Stimulated activated CD4-positive, alpha-beta T cell treated with anti-CD3 and anti-CD28 coated beads, Interleukin-15, amount 100 ng/mL, for 1 hour (primary cell): ENCODE measurements around the gene TUBA1C.

ENCODE experiments used
- DNase-seq, 2 donors: peaks; one replicate each; pipeline ENCODE4 v3.0.0-alpha.2; 2020; ENCODE audit warnings: low read depth in 1 of 2, low spot score in 1 of 2

TUBA1C gene

GRCh38 chr12:49264873-49265792, at the start of gene TUBA1C:
TUBA1C (plus strand) TSS chr12:49265082; CDS start chr12:49265182, 100 bp downstream.
- peak; percentile 76 to 87 for DNase-seq

DNA sequence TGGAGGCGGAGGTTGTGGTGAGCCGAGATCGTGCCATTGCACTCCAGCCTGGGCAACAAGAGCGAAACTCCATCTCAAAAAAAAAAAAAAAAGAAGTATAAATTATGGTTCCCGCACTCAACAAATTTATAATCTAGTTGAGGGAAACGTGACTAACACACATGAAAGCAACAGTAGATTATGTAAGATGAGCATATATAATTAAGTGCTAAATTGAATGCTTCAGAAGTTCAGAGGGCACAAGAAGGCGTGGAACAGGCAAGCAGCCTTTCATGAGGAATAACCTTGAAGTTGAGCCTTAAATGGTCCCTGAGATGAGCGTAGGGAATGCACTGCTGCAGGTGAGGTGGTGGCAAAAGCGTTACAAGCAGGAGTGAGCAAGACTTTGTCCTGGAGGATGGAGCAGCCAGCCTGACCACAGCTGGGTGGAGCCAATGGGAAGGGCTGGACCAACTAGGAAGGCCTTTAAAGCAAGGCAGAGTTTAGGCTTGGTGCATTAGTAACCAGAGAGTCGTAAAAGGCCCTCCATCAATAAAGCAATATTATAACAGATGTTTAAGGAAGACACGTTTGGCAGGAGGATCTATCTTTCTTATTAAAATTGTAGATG, 45.4 kb upstream of the TUBA1C start:
- no peak for DNase-seq

DNA sequence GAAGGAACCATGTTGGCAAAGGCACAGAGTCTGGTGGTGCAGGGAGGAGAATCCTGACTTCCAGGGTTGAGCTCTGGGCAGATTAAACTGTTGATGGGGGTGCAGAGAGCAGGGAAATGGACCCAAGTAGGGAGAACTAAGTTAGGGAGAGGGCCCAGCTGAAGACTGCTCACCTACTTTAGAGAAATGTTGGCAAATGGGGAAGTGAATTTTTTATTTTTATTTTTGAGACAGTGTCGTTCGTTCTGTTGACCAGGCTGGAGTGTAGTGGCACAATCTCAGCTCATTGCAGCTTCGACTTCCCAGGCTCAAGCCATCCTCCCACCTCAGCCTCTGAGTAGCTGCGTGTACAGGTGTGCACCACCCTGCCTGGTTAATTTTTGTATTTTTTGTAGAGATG, 43.9 kb upstream of the TUBA1C start:
- DNase-seq: no peak

DNA sequence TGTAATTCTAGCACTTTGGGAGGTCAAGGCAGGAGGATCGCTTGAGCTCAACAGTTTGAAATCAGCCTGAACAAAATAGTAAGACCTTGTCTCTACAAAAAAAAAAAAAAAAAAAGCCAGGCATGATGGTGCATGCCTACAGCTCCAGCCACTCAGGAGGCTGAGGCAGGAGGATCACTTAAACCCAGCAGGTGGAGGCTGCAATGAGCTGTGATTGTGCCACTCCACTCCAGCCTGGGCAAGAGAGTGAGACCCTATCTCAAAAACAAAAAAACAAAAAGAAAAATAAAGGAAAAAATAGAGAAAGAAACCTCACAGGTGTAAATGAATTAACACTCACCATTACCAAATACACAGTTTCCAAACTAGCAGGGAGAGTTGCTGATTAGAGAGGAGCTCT, 41.8 kb upstream of the TUBA1C start:
- DNase-seq: no peak

- no peak for DNase-seq
These were observed 41.1 kb upstream of the TUBA1C start for GRCh38 chr12:49223590-49224369.

- DNase-seq: no peak
These were observed 39.2 kb upstream of the TUBA1C start for GRCh38 chr12:49225576-49226166.

- no peak for DNase-seq
These were observed 37.2 kb upstream of the TUBA1C start for GRCh38 chr12:49227713-49228112.

- DNase-seq: no peak
These were observed 36.2 kb upstream of the TUBA1C start for GRCh38 chr12:49228653-49229052.

DNA sequence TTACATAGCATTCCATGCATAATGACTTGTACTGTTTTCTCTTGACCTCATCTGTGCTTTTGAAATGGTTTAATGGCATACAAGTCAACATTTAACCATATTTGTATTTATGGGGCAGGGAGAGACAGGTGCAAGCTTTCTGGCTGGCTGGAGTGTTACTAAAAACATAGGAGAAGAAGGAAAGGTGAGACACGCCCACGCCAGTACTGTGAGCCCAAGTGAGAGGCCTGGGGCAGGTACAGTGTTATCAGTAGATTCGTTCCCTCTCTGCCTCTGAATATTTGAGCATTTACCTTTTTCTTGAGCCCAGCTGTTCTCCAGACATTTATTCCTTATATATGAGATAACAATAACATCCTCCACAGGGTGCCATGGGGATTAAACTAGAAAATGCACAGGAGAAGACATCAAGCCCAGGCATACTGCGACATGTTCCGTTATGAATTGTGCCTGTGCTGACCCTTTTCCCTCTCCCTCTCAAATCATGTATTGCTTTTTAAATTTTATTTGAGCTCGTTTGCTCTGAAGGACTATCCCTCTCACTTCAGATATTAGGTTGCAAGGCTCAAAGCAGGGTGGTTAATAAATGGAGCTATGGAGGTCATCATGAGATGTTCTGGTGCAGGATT, 34.6 kb upstream of the TUBA1C start:
- DNase-seq: no peak

GRCh38 chr12:49230805-49231194, 34.1 kb upstream of the TUBA1C start:
- DNase-seq: no peak

GRCh38 chr12:49231878-49232655, 32.8 kb upstream of the TUBA1C start:
- no peak for DNase-seq

DNA sequence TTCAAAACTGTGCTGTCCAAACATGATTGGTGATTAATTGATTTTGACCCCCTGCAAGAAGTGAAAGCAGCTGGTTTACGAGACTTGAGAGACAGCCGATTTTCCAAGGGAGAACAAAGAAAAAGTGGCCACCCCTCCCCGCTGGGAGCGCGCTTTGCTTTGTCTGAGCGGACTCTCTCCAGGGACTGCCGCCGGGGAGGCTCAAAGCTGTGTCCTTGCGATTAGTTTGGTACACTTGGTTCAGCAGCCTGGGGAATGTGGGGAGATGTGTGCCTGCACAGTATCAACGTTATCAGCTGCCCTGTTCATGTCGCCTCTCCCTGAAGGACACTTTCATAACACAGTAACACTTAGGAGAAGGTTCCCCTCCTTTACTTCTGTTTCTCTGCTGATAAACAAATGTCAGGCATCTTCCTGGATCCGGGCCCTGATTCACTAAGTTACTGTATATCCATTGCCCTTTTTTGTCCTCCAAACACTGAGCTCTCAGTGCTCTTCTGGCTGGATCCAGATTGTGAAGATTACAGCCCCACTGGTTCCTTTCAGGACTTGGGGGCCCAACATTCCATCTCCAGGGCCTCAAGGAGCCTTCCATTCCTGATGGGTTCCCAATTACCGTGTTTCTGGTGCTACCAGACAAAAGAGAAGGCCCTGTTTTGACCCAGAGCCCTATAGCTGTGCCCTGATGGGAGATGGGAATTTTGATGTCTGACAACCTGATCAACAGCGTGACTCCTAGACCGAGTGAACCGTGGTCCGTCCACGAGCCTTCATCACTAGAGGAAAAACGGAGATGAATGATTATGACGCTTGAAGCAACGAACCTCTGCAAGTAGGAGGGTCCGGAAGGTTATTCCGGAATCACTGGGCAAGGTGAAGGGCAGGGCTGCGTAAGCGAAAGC, 31.7 kb upstream of the TUBA1C start:
- DNase-seq: no peak

- DNase-seq: no peak
These were observed 30.9 kb upstream of the TUBA1C start for GRCh38 chr12:49233842-49234526.

GRCh38 chr12:49236423-49236822, 28.5 kb upstream of the TUBA1C start:
- DNase-seq: no peak

DNA sequence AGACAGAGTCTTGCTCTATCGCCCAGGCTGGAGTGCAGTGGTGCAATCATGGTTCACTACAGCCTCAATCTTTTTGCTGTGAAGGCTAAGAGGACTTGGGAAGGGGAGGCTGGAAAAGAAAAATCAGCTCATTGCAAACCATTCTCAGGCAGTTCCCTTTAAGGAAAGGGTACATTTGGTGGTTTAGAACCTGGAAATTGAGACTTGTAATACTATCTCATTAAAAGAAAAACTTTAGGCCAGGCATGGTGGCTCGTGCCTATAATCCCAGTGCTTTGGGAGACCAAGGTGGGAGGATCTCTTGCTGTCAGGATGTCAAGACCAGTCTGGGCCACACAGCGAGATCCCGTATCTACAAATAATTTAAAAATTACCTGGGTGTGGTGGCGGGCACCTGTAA, 21.3 kb upstream of the TUBA1C start:
- no peak for DNase-seq

GRCh38 chr12:49244176-49244575, 20.7 kb upstream of the TUBA1C start:
- DNase-seq: no peak

GRCh38 chr12:49251357-49251756, 13.5 kb upstream of the TUBA1C start:
- DNase-seq: no peak

DNA sequence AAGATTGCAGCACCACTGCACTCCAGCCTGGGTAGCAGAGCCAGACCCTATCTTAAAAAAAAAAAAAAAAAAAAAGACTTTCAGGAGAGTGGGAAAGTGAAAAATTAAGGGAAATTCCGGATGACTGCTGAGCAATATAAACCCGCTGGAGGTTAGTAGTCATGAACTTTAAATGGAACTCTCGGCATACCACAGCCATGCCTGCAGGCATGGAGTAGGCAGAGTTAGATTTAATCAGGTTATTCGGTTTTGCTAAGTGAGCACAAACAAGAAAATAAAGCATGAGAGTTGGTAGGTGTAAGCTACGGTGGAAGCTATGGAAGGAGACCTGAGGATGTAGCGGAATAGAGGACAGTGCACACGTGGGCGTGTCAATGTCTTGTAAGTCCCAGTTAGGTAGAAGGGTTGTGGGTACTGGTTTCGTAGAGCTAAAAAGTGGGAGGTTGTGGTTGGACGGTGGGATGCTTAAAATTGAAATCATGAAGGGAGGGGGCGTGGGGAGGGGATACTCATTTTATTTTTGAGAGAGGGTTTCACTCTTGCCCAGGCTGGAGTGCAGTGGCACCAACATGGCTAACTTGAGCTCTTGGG, 11.8 kb upstream of the TUBA1C start:
- DNase-seq: no peak
